Measurements from ENCODE around the gene SPSB4.

Gene SPSB4

DNA sequence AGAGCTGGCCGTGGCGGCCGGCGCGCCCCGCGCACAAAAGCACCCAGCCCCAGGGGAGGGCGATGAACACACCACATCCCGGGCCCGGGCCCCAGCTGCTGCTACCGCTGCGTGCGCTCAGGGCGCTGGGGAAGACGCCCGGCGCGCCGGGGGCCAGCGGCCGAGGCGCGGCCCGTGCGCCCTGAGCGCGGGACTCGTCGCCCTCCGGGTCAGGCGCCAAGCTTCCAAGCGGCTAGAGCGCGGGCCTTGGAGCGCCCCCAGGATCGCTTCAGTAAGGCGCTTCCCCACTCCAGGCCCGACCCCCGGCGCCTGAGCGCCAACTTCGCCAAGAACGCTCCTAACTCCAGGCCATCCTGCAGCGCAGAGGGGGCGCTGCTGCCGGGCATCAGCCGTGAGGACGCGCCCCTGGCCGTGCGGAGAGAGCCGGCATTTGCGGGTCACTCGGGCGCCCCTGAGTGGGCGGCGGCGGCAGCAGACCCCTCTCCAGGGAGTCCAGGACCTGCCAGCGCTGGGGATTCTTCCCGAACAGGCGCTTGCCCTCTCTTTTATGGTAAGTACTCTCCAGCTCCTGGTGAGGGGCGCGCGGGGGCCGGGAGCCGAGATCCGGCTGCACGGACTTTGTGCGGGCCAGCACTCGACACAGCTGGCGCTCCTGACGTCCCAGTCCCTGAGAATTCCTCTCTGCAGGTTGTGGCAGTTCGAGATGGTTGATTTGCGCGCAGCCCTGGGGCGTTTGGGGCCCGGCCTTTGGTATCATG lies 475 bp downstream of the SPSB4 start (continued):
- TF ChIP-seq, protein P1, sequence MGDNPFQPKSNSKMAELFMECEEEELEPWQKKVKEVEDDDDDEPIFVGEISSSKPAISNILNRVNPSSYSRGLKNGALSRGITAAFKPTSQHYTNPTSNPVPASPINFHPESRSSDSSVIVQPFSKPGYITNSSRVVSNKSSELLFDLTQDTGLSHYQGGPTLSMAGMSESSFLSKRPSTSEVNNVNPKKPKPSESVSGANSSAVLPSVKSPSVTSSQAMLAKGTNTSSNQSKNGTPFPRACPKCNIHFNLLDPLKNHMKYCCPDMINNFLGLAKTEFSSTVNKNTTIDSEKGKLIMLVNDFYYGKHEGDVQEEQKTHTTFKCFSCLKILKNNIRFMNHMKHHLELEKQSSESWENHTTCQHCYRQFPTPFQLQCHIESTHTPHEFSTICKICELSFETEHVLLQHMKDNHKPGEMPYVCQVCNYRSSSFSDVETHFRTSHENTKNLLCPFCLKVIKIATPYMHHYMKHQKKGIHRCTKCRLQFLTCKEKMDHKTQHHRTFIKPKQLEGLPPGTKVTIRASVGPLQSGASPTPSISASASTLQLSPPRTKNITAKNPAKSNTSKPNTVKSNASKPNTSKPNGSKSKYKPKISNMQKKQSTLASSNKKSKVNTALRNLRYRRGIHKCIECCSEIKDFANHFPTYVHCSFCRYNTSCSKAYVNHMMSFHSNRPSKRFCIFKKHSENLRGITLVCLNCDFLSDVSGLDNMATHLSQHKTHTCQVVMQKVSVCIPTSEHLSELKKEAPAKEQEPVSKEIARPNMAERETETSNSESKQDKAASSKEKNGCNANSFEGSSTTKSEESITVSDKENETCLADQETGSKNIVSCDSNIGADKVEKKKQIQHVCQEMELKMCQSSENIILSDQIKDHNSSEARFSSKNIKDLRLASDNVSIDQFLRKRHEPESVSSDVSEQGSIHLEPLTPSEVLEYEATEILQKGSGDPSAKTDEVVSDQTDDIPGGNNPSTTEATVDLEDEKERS (tag by site-specific recombination; IDR thresholded peaks at IDR 0.05), result no peak
- TF ChIP-seq, protein P2, sequence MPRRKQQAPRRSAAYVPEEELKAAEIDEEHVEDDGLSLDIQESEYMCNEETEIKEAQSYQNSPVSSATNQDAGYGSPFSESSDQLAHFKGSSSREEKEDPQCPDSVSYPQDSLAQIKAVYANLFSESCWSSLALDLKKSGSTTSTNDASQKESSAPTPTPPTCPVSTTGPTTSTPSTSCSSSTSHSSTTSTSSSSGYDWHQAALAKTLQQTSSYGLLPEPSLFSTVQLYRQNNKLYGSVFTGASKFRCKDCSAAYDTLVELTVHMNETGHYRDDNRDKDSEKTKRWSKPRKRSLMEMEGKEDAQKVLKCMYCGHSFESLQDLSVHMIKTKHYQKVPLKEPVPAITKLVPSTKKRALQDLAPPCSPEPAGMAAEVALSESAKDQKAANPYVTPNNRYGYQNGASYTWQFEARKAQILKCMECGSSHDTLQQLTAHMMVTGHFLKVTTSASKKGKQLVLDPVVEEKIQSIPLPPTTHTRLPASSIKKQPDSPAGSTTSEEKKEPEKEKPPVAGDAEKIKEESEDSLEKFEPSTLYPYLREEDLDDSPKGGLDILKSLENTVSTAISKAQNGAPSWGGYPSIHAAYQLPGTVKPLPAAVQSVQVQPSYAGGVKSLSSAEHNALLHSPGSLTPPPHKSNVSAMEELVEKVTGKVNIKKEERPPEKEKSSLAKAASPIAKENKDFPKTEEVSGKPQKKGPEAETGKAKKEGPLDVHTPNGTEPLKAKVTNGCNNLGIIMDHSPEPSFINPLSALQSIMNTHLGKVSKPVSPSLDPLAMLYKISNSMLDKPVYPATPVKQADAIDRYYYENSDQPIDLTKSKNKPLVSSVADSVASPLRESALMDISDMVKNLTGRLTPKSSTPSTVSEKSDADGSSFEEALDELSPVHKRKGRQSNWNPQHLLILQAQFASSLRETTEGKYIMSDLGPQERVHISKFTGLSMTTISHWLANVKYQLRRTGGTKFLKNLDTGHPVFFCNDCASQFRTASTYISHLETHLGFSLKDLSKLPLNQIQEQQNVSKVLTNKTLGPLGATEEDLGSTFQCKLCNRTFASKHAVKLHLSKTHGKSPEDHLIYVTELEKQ (tag by site-specific recombination; IDR thresholded peaks at IDR 0.05; ENCODE audit: borderline replicate concordance), result no peak
- TF ChIP-seq ZNF561 (tag by site-specific recombination; IDR thresholded peaks at IDR 0.05; ENCODE audit: borderline replicate concordance) (no peak), ZNF324 (tag by site-specific recombination; IDR thresholded peaks at IDR 0.05) (no peak), FEZF1 (tag by site-specific recombination; IDR thresholded peaks at IDR 0.05) (no peak), GLI2 (tag by site-specific recombination; IDR thresholded peaks at IDR 0.05; ENCODE audit: borderline replicate concordance, low read depth) (no peak), ZFHX2 (tag by site-specific recombination; conservative IDR thresholded peaks at IDR 0.05) (no peak), YY2 (tag by site-specific recombination; IDR thresholded peaks at IDR 0.05) (no peak), ZNF585B (tag by site-specific recombination; IDR thresholded peaks at IDR 0.05) (no peak), ZNF16 (tag by site-specific recombination; IDR thresholded peaks at IDR 0.05; ENCODE audit: low read depth) (no peak), ZBTB8A (tag by site-specific recombination; IDR thresholded peaks at IDR 0.05) (peak; percentile 75), ZNF202 (tag by site-specific recombination; IDR thresholded peaks at IDR 0.05; ENCODE audit: borderline replicate concordance) (no peak), SP2 (tag by site-specific recombination; IDR thresholded peaks at IDR 0.05) (no peak), ZNF610 (tag by site-specific recombination; IDR thresholded peaks at IDR 0.05; ENCODE audit: borderline replicate concordance) (no peak), ZNF791 (tag by site-specific recombination; IDR thresholded peaks at IDR 0.05) (no peak), ZNF211 (tag by site-specific recombination; IDR thresholded peaks at IDR 0.05; ENCODE audit: low read depth) (no peak), ZXDB (tag by site-specific recombination; IDR thresholded peaks at IDR 0.05) (0 out of 2 replicates have a peak, but pooled peaks have one; percentile 5), ZNF777 (tag by site-specific recombination; IDR thresholded peaks at IDR 0.05; ENCODE audit: borderline replicate concordance) (no peak), SCRT1 (tag by site-specific recombination; IDR thresholded peaks at IDR 0.05; ENCODE audit: borderline replicate concordance) (no peak), GLIS2 (tag by site-specific recombination; IDR thresholded peaks at IDR 0.05) (0 out of 2 replicates have a peak, but pooled peaks have one; percentile 12), ZNF175 (tag by site-specific recombination; IDR thresholded peaks at IDR 0.05) (no peak), ZNF169 (tag by site-specific recombination; IDR thresholded peaks at IDR 0.05) (no peak), ZBTB1 (tag by site-specific recombination; IDR thresholded peaks at IDR 0.05) (no peak), ZNF624 (tag by site-specific recombination; IDR thresholded peaks at IDR 0.05) (no peak)
- TF ChIP-seq, protein P3, sequence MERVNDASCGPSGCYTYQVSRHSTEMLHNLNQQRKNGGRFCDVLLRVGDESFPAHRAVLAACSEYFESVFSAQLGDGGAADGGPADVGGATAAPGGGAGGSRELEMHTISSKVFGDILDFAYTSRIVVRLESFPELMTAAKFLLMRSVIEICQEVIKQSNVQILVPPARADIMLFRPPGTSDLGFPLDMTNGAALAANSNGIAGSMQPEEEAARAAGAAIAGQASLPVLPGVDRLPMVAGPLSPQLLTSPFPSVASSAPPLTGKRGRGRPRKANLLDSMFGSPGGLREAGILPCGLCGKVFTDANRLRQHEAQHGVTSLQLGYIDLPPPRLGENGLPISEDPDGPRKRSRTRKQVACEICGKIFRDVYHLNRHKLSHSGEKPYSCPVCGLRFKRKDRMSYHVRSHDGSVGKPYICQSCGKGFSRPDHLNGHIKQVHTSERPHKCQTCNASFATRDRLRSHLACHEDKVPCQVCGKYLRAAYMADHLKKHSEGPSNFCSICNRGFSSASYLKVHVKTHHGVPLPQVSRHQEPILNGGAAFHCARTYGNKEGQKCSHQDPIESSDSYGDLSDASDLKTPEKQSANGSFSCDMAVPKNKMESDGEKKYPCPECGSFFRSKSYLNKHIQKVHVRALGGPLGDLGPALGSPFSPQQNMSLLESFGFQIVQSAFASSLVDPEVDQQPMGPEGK (tag by site-specific recombination; IDR thresholded peaks at IDR 0.05), result peak; percentile 11; the same call in 1 of the 2 replicates
- TF ChIP-seq, protein P4, sequence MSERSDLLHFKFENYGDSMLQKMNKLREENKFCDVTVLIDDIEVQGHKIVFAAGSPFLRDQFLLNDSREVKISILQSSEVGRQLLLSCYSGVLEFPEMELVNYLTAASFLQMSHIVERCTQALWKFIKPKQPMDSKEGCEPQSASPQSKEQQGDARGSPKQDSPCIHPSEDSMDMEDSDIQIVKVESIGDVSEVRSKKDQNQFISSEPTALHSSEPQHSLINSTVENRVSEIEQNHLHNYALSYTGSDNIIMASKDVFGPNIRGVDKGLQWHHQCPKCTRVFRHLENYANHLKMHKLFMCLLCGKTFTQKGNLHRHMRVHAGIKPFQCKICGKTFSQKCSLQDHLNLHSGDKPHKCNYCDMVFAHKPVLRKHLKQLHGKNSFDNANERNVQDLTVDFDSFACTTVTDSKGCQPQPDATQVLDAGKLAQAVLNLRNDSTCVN (tag by site-specific recombination; optimal IDR thresholded peaks at IDR 0.05), result peak; percentile 65
- TF ChIP-seq, protein P5, sequence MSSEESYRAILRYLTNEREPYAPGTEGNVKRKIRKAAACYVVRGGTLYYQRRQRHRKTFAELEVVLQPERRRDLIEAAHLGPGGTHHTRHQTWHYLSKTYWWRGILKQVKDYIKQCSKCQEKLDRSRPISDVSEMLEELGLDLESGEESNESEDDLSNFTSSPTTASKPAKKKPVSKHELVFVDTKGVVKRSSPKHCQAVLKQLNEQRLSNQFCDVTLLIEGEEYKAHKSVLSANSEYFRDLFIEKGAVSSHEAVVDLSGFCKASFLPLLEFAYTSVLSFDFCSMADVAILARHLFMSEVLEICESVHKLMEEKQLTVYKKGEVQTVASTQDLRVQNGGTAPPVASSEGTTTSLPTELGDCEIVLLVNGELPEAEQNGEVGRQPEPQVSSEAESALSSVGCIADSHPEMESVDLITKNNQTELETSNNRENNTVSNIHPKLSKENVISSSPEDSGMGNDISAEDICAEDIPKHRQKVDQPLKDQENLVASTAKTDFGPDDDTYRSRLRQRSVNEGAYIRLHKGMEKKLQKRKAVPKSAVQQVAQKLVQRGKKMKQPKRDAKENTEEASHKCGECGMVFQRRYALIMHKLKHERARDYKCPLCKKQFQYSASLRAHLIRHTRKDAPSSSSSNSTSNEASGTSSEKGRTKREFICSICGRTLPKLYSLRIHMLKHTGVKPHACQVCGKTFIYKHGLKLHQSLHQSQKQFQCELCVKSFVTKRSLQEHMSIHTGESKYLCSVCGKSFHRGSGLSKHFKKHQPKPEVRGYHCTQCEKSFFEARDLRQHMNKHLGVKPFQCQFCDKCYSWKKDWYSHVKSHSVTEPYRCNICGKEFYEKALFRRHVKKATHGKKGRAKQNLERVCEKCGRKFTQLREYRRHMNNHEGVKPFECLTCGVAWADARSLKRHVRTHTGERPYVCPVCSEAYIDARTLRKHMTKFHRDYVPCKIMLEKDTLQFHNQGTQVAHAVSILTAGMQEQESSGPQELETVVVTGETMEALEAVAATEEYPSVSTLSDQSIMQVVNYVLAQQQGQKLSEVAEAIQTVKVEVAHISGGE (tag by site-specific recombination; conservative IDR thresholded peaks at IDR 0.05; ENCODE audit: low read depth), result no peak
